WTC11 (cell line): ENCODE results near the gene PRR12. TPM values are rescaled to one million over a fixed set of nuclear protein-coding genes. Genes with fewer than 3 reads are reported as not detected.

Experiments
- ATAC-seq: fragments of 200-7000 bp; cut with Tn5 transposase; 2 replicates; pipeline ENCODE4 v1.10.0; 2021; ENCODE audit warnings: mild to moderate bottlenecking, moderate library complexity
- CTCF ChIA-PET: fragments of 300-600 bp; sonication (Branson Sonifier 250); formaldehyde crosslinking; loops from one replicate; lab custom pipeline; 2021; ENCODE audit warnings: antibody characterized with exemption; lab: Charles Lee
- POLR2A ChIA-PET: fragments of 350-600 bp; sonication (Branson Sonifier 250); formaldehyde crosslinking; loops from one replicate; lab custom pipeline; 2021; ENCODE audit warnings: antibody characterized with exemption; lab: Charles Lee
- DNase-seq: peaks from one replicate; pipeline ENCODE4 v3.0.0; 2021; ENCODE audit warnings: low spot score
- H3K27ac Mint-ChIP-seq: 2 replicates; pipeline ENCODE4 v1.8.0; 2021; ENCODE audit warnings: mixed read lengths
- H3K27me3 Mint-ChIP-seq: 2 replicates; pipeline ENCODE4 v1.8.0; 2021; ENCODE audit warnings: low read depth, mild to moderate bottlenecking, moderate library complexity, mixed read lengths
- H3K36me3 Mint-ChIP-seq: 2 replicates; pipeline ENCODE4 v1.8.0; 2021; ENCODE audit warnings: mixed read lengths
- H3K4me1 Mint-ChIP-seq: 2 replicates; pipeline ENCODE4 v1.8.0; 2022; ENCODE audit warnings: mixed read lengths
- H3K4me3 Mint-ChIP-seq: 2 replicates; pipeline ENCODE4 v1.8.0; 2021; ENCODE audit warnings: mild to moderate bottlenecking, moderate library complexity, mixed read lengths
- H3K9me3 Mint-ChIP-seq: 2 replicates; pipeline ENCODE4 v1.8.0; 2021; ENCODE audit warnings: mixed read lengths
- ATF2 ChIP-seq: sonication (generic); formaldehyde crosslinking; IDR thresholded peaks from 2 replicates; pipeline ENCODE4 v1.8.1; 2022; ENCODE audit warnings: low read depth, missing genetic modification reagents, borderline replicate concordance
- ATF3 ChIP-seq: sonication (generic); formaldehyde crosslinking; conservative IDR thresholded peaks from 2 replicates; pipeline ENCODE4 v1.8.1; 2022; ENCODE audit warnings: mild to moderate bottlenecking, missing genetic modification reagents
- CREM ChIP-seq: sonication (generic); formaldehyde crosslinking; IDR thresholded peaks from 2 replicates; pipeline ENCODE4 v1.8.1; 2022; ENCODE audit warnings: mild to moderate bottlenecking, missing genetic modification reagents, moderate library complexity
- E2F1 ChIP-seq: sonication (generic); formaldehyde crosslinking; IDR thresholded peaks from 2 replicates; pipeline ENCODE4 v1.8.0; 2022; ENCODE audit warnings: mild to moderate bottlenecking, missing genetic modification reagents
- EMX1 ChIP-seq: fragments of 250-450 bp; sonication (Bioruptor Pico); IDR thresholded peaks from 2 replicates; pipeline ENCODE4 v1.8.0; 2021; ENCODE audit warnings: mild to moderate bottlenecking
- HMGA2 ChIP-seq: fragments of 250-450 bp; sonication (Bioruptor Pico); IDR thresholded peaks from 2 replicates; pipeline ENCODE4 v1.4.0; 2021; ENCODE audit warnings: mild to moderate bottlenecking, moderate library complexity
- IRF1 ChIP-seq: sonication (generic); formaldehyde crosslinking; IDR thresholded peaks from 2 replicates; pipeline ENCODE4 v1.8.0; 2023; ENCODE audit warnings: missing genetic modification reagents
- JAZF1 ChIP-seq: fragments of 250-450 bp; sonication (Bioruptor Pico); IDR thresholded peaks from 2 replicates; pipeline ENCODE4 v1.9.0; 2021; ENCODE audit warnings: moderate library complexity, mild to moderate bottlenecking, inconsistent platforms
- MAX ChIP-seq: sonication (generic); formaldehyde crosslinking; IDR thresholded peaks from 2 replicates; pipeline ENCODE4 v1.8.0; 2022; ENCODE audit warnings: mild to moderate bottlenecking, missing genetic modification reagents
- MYBL2 ChIP-seq: sonication (generic); formaldehyde crosslinking; IDR thresholded peaks from 2 replicates; pipeline ENCODE4 v1.8.1; 2023; ENCODE audit warnings: mild to moderate bottlenecking, moderate library complexity, missing genetic modification reagents
- NR3C1 ChIP-seq: sonication (generic); formaldehyde crosslinking; conservative IDR thresholded peaks from 2 replicates; pipeline ENCODE4 v1.8.1; 2023; ENCODE audit warnings: low read depth, mild to moderate bottlenecking, missing genetic modification reagents
- RELA ChIP-seq: sonication (generic); formaldehyde crosslinking; IDR thresholded peaks from 2 replicates; pipeline ENCODE4 v1.8.1; 2022; ENCODE audit warnings: missing genetic modification reagents, mild to moderate bottlenecking, borderline replicate concordance
- RORB ChIP-seq: fragments of 250-450 bp; sonication (Bioruptor Pico); IDR thresholded peaks from 2 replicates; pipeline ENCODE4 v1.9.0; 2021; ENCODE audit warnings: mild to moderate bottlenecking
- TCF7 ChIP-seq: sonication (generic); formaldehyde crosslinking; IDR thresholded peaks from 2 replicates; pipeline ENCODE4 v1.8.0; 2022; ENCODE audit warnings: mild to moderate bottlenecking, low read depth, missing genetic modification reagents, moderate library complexity
- TEAD4 ChIP-seq: sonication (generic); formaldehyde crosslinking; IDR thresholded peaks from 2 replicates; pipeline ENCODE4 v1.8.0; 2022; ENCODE audit warnings: mild to moderate bottlenecking, missing genetic modification reagents
- ZBTB21 ChIP-seq: sonication (generic); formaldehyde crosslinking; IDR thresholded peaks from 2 replicates; pipeline ENCODE4 v1.8.1; 2023; ENCODE audit warnings: mild to moderate bottlenecking, missing genetic modification reagents, borderline replicate concordance
- ZMAT4 ChIP-seq: fragments of 250-450 bp; sonication (Bioruptor Pico); IDR thresholded peaks from 2 replicates; pipeline ENCODE4 v1.9.0; 2021; ENCODE audit warnings: mild to moderate bottlenecking
- ZNF219 ChIP-seq: sonication (generic); formaldehyde crosslinking; IDR thresholded peaks from 2 replicates; pipeline ENCODE4 v1.8.0; 2023; ENCODE audit warnings: missing genetic modification reagents, mild to moderate bottlenecking, borderline replicate concordance
- ZNF416 ChIP-seq: fragments of 250-450 bp; sonication (Bioruptor Pico); IDR thresholded peaks from 2 replicates; pipeline ENCODE4 v1.9.0; 2021; ENCODE audit warnings: mild to moderate bottlenecking, inconsistent platforms
- total RNA-seq: library from RNA; stranded (reverse); gene quantifications from 3 replicates; pipeline ENCODE4 v1.2.3, GENCODE V29; 2021
- TF ChIP-seq, protein P1 (sequence below): sonication (generic); formaldehyde crosslinking; IDR thresholded peaks from 2 replicates; pipeline ENCODE4 v1.8.0; 2022; ENCODE audit warnings: mild to moderate bottlenecking, missing genetic modification reagents
- TF ChIP-seq, protein P2 (sequence below): sonication (generic); formaldehyde crosslinking; IDR thresholded peaks from 2 replicates; pipeline ENCODE4 v1.8.1; 2022; ENCODE audit warnings: mild to moderate bottlenecking, moderate library complexity, missing genetic modification reagents

Gene PRR12
- total RNA-seq, 1 experiment from 2014 or later, result 86.1 TPM

DNA sequence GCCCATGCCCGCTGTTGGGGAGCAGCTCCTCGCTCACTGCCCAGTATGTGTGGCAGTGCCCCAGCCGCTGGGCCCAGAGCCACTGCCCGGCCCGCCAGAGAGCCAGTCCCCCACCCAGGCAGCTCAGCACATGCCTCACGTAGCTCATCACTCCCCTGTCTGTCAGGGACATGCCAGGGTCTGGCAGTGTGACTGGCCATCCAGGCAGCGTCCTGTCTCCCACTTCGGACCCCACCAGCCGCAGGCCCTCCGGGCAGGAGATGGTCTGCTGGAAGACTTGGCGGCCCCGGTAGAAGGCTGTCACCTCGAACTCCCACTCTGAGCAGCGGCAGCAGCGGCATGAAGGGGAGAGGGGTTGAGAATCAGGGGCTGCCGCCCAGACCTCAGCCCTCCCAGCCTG is 71.0 kb downstream of the PRR12 start (continued):
- TF ChIP-seq IRF1 (CRISPR knock-in tag), result no peak
- no peak for TF ChIP-seq NR3C1 (CRISPR knock-in tag)

DNA sequence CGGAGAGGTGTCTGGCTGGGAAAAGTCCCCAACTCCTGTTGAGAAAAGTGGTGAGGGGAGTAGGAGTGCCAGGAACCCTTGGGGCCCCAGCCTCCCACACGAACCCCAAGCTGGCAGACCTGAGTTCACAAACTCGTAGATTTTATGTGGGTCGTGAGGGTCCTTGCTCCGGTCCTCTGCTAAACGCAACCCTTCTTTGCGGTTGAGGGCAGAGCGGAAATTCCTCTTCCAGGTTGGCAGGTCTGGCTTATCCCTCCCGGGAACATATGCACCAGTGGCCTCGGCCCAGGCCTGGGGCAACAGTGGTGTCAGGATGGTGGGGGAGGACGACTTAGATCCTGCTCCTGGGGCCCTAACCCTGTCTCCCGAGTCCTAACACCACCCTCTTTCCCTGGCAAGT is 72.2 kb downstream of the PRR12 start:
- Mint-ChIP-seq H3K27me3 (no peaks in the 10 kb centered on the region; the same call in 1 of the 2 replicates), H3K9me3 (peaks cover 7% of the 10 kb centered on the region), H3K36me3 (peaks cover 48% of the 10 kb centered on the region), H3K4me3 (peak overlapping the region; percentile 30; the same call in 1 of the 2 replicates), H3K27ac (no peak overlapping the region), H3K4me1 (peaks cover 12% of the 10 kb centered on the region)
- ChIA-PET CTCF (interaction anchor here (1.3 to 3.6 kb wide), 4 partner anchors 12 to 117 kb away, joined by 4 to 35 read pairs (median 11); partner anchors contain the start of genes PRMT1 and SCAF1), POLR2A (interaction anchor here (2.7 kb wide), 1 partner anchor 13 kb away, joined by 29 read pairs; the partner anchor contains the start of gene PRMT1)
- TF ChIP-seq CREM (CRISPR knock-in tag) (no peak), ATF2 (CRISPR knock-in tag) (no peak), MAX (CRISPR knock-in tag) (no peak), RORB (CRISPR knock-in tag) (no peak), E2F1 (CRISPR knock-in tag) (no peak), ZMAT4 (CRISPR knock-in tag) (no peak), EMX1 (no peak), TEAD4 (CRISPR knock-in tag) (no peak)
- TF ChIP-seq, protein P1, sequence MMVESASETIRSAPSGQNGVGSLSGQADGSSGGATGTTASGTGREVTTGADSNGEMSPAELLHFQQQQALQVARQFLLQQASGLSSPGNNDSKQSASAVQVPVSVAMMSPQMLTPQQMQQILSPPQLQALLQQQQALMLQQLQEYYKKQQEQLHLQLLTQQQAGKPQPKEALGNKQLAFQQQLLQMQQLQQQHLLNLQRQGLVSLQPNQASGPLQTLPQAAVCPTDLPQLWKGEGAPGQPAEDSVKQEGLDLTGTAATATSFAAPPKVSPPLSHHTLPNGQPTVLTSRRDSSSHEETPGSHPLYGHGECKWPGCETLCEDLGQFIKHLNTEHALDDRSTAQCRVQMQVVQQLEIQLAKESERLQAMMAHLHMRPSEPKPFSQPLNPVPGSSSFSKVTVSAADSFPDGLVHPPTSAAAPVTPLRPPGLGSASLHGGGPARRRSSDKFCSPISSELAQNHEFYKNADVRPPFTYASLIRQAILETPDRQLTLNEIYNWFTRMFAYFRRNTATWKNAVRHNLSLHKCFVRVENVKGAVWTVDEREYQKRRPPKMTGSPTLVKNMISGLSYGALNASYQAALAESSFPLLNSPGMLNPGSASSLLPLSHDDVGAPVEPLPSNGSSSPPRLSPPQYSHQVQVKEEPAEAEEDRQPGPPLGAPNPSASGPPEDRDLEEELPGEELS (CRISPR knock-in tag), result no peak
- ATAC-seq, result no peak
- DNase-seq, result no peak

- H3K36me3 Mint-ChIP-seq, result peaks cover 45% of the 10 kb centered on the region
- TF ChIP-seq HMGA2, result no peak
- TF ChIP-seq, protein P2, sequence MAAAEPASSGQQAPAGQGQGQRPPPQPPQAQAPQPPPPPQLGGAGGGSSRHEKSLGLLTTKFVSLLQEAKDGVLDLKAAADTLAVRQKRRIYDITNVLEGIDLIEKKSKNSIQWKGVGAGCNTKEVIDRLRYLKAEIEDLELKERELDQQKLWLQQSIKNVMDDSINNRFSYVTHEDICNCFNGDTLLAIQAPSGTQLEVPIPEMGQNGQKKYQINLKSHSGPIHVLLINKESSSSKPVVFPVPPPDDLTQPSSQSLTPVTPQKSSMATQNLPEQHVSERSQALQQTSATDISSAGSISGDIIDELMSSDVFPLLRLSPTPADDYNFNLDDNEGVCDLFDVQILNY (CRISPR knock-in tag), result 0 out of 2 replicates have a peak, but pooled peaks have one; percentile 75
- no peak for TF ChIP-seq TCF7 (CRISPR knock-in tag)
- TF ChIP-seq ATF3, result no peak
- no peak for TF ChIP-seq TEAD4 (CRISPR knock-in tag)
- TF ChIP-seq ZBTB21 (CRISPR knock-in tag), result no peak
- TF ChIP-seq IRF1 (CRISPR knock-in tag), result 0 out of 2 replicates have a peak, but pooled peaks have one; percentile 76
- TF ChIP-seq MYBL2 (CRISPR knock-in tag), result peak; percentile 46; the same call in 1 of the 2 replicates
- no peak for TF ChIP-seq JAZF1 (CRISPR knock-in tag)
- TF ChIP-seq ZNF416, result 0 out of 2 replicates have a peak, but pooled peaks have one; percentile 40
- TF ChIP-seq NR3C1 (CRISPR knock-in tag), result no peak
- TF ChIP-seq RELA (CRISPR knock-in tag), result no peak
- TF ChIP-seq ZNF219, result no peak
Observed at GRCh38 chr19:49664171-49665035, 73.4 kb downstream of the PRR12 start.

More at GRCh38 chr19:49664171-49665035, 73.4 kb downstream of the PRR12 start:
- CTCF ChIA-PET, result interaction anchor here (0.6 to 3.6 kb wide), 17 partner anchors 10 to 302 kb away, joined by 3 to 35 read pairs (median 4); partner anchors contain the start of genes PRMT1, RRAS, SCAF1 and TEAD2
- ATAC-seq (peak; percentile 71), DNase-seq (peak; percentile 95)
- peaks cover 7% of the 10 kb centered on the region for H3K9me3 Mint-ChIP-seq
- H3K27ac Mint-ChIP-seq, result peak overlapping the region; percentile 98
- POLR2A ChIA-PET, result interaction anchor here (0.8 to 2.7 kb wide), 7 partner anchors 12 to 106 kb away, joined by 4 to 29 read pairs (median 6); partner anchors contain the start of genes PRMT1, RRAS and SCAF1
- peaks cover 12% of the 10 kb centered on the region for H3K4me1 Mint-ChIP-seq
- H3K4me3 Mint-ChIP-seq, result peak overlapping the region; percentile 98
- no peaks in the 10 kb centered on the region; the same call in 1 of the 2 replicates for H3K27me3 Mint-ChIP-seq
